ENCODE data around the gene MAD2L2. TPM values are rescaled to one million over a fixed set of nuclear protein-coding genes. Genes with fewer than 3 reads are reported as not detected.

MAD2L2 gene
- total RNA-seq, 4 donors from 2014 or later = 19.4 to 43.7 (median 24.3) TPM

DNA sequence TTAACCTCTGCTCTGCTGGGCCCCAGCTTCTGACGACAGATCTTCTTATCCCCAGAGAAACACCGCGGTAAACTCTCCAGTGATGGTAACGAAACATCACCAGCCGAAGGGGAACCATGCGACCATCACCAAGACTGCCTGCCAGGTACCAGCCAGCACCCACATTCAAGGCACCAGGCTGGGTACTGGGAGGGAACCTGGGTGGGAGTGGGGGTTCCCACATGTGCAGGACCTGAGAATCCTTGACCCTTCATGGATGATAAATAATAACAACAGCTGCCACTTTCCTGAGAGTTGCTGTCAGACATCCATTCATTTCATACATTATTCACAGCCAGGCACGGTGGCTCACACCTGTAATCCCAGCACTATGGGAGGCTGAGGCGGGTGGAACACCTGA lies 31.3 kb upstream of the MAD2L2 start:
- Histone ChIP-seq H3K27ac (no peak overlapping the region), H3K4me1 (no peaks in the 10 kb centered on the region), H3K4me3 (no peak overlapping the region), H3K27me3 (peaks cover 65% of the 10 kb centered on the region), H3K9me3 (no peaks in the 10 kb centered on the region), H3K36me3 (no peaks in the 10 kb centered on the region)
- no peak for TF ChIP-seq CTCF (IDR thresholded peaks at IDR 0.05)
- ATAC-seq = no peak
- WGBS, 2 donors (ENCODE audit: low coverage in 1 of 2) = 90% methylated on average over 6 of the region's 8 CpGs; no CpG with 5 or more reads in 1 of the 2 donors

GRCh38 chr1:11711490-11711889 lies 30.5 kb upstream of the MAD2L2 start:
- Histone ChIP-seq H3K4me3 (no peak overlapping the region), H3K4me1 (no peaks in the 10 kb centered on the region), H3K27ac (no peak overlapping the region), H3K9me3 (no peaks in the 10 kb centered on the region), H3K36me3 (no peaks in the 10 kb centered on the region), H3K27me3 (peaks cover 67% of the 10 kb centered on the region)
- no peak for ATAC-seq
- 90% methylated on average over 2 of the region's 5 CpGs; no CpG with 5 or more reads in 1 of the 2 donors for WGBS, 2 donors (ENCODE audit: low coverage in 1 of 2)
- TF ChIP-seq CTCF (IDR thresholded peaks at IDR 0.05) (no peak), POLR2A (IDR thresholded peaks at IDR 0.05) (no peak), POLR2AphosphoS5 (IDR thresholded peaks at IDR 0.05) (no peak), EP300 (IDR thresholded peaks at IDR 0.05) (no peak)

DNA sequence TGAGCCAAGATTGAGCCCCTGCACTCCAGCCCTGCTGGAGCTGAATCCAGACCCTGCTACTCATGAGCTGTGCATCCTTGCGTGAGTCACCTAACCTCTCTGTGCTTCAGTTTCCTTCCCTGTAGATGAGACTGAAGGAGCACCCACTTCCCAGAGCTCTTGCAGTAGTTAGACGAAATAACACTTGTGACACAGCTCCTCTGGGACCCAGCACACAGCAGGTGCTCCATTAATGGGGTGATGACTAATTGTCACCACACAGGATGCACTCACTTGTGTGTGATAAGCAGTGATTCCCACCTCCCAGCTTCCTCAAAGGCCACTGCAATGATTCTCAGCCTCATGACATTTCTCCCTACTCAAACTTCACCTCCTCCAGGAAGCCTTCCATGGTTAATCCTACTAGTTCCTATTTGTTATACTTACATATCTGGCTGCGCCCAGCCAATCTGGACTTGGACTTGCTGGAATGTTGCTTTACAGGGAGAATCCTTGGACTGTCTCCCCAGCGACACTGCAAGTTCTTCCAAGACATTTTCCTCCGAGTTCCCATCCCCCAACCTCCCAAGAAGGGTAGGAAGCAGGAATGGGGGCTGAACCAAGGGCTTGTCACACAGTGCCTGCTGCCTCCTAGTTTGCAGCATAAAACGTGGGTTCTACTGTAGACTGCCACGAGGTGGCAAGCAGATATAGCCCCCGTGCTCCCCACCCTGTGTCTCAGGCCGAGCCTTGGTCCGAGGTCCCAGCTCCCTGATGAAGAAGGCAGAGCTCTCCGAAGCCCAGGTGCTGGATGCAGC lies 27.8 kb upstream of the MAD2L2 start:
- no peaks in the 10 kb centered on the region for H3K36me3 ChIP-seq
- no peak overlapping the region for H3K4me3 ChIP-seq
- H3K27ac ChIP-seq = no peak overlapping the region
- H3K9me3 ChIP-seq = no peaks in the 10 kb centered on the region
- ATAC-seq = no peak
- no peaks in the 10 kb centered on the region for H3K4me1 ChIP-seq
- 50 to 67% methylated on average over 2 to 3 of the region's 11 CpGs for WGBS, 2 donors (ENCODE audit: low coverage in 1 of 2)
- peaks cover 66% of the 10 kb centered on the region for H3K27me3 ChIP-seq
- TF ChIP-seq POLR2A (IDR thresholded peaks at IDR 0.05) (no peak), CTCF (IDR thresholded peaks at IDR 0.05) (no peak), EP300 (IDR thresholded peaks at IDR 0.05) (no peak)

- no peaks in the 10 kb centered on the region for H3K36me3 ChIP-seq
- no peak overlapping the region for H3K4me3 ChIP-seq
- H3K4me1 ChIP-seq = no peaks in the 10 kb centered on the region
- H3K9me3 ChIP-seq = no peaks in the 10 kb centered on the region
- 53 to 65% methylated on average over 2 to 5 of the region's 17 CpGs for WGBS, 2 donors (ENCODE audit: low coverage in 1 of 2)
- TF ChIP-seq POLR2AphosphoS5 (IDR thresholded peaks at IDR 0.05) (no peak), CTCF (IDR thresholded peaks at IDR 0.05) (no peak), EP300 (IDR thresholded peaks at IDR 0.05) (no peak), POLR2A (IDR thresholded peaks at IDR 0.05) (no peak)
- H3K27ac ChIP-seq = no peak overlapping the region
- peaks cover 69% of the 10 kb centered on the region for H3K27me3 ChIP-seq
- no peak for ATAC-seq
Measured at GRCh38 chr1:11707621-11708276, 26.8 kb upstream of the MAD2L2 start.

GRCh38 chr1:11706292-11706691 lies 25.3 kb upstream of the MAD2L2 start:
- TF ChIP-seq EP300 (IDR thresholded peaks at IDR 0.05) = no peak
- no peak for TF ChIP-seq CTCF (IDR thresholded peaks at IDR 0.05)
- no peak for TF ChIP-seq POLR2AphosphoS5 (IDR thresholded peaks at IDR 0.05)
- TF ChIP-seq POLR2A (IDR thresholded peaks at IDR 0.05) = no peak
- Histone ChIP-seq H3K4me3 (no peak overlapping the region), H3K27ac (no peak overlapping the region), H3K27me3 (peaks cover 69% of the 10 kb centered on the region), H3K9me3 (no peaks in the 10 kb centered on the region), H3K4me1 (peaks cover 0 to 6% (median 3%) of the 10 kb centered on the region in 3 donors), H3K36me3 (no peaks in the 10 kb centered on the region)
- no peak for ATAC-seq
- 92 to 100% methylated on average over 2 of the region's 14 CpGs for WGBS, 2 donors (ENCODE audit: low coverage in 1 of 2)
